Esophagus squamous epithelium (tissue), 4 donors: ENCODE measurements around the gene SYNDIG1L.

Experiments used
- POLR2A ChIP-seq, 4 donors: fragments of 450-650 bp; IDR thresholded peaks; one replicate each; pipeline ENCODE4 v1.6.1; 2017; ENCODE audit warnings: antibody characterized with exemption in 4 of 4, mild to moderate bottlenecking in 4 of 4, moderate library complexity in 3 of 4
- TF ChIP-seq, protein P1 (sequence below), 6 experiments: fragments of 450-650 bp in 4 of 6; fragments of 200-600 bp in 2 of 6; sonication (generic) in 2 of 6; IDR thresholded peaks; one replicate each; pipeline ENCODE4 v1.5.1; 2016 to 2019; ENCODE audit warnings: antibody characterized with exemption in 6 of 6, mild to moderate bottlenecking in 4 of 6, moderate library complexity in 4 of 6

DNA sequence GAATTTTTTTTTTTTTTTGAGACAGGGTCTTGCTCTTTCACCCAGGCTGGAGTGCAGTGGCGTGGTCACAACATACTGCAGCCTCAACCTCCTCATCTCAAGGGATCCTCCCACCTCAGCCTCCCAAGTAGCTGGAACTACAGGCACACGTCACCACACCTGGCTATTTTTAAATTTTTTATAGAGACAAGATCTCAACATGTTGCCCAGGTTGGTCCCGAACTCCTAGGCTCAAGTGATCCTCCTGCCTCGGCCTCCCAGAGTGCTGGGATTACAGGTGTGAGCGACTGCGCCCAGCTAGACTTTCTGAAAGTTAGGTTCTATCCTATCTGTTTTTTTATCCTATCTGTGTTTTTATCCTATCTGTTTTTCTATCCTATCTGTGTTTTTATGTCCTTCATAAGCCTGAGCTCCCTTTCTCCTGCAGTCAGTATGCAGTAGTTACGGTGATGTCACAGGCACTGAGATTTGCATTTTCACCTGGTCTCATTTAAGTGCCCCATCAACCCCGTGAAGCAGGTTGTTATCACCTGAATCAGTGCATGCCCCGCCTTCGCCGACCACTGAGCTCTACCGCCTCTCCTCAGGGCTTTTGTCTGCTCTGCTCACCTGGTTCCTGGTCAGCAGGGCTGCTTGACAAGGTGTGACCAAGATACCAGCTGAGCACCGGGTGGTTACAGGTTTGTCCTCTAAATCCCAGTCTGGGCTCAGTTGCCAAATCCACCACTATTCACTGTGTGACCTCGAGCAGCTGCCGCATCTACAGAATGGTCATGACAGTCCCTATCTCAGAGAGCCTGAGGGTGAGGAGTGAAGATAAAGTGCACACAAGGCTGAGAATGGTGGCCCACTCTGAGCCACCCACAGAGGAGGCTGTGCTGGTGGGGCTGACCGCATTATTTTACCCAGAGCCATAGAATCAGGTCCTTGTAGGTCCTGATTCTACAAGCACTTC, 33.1 kb downstream of the SYNDIG1L start:
- TF ChIP-seq, protein P1, sequence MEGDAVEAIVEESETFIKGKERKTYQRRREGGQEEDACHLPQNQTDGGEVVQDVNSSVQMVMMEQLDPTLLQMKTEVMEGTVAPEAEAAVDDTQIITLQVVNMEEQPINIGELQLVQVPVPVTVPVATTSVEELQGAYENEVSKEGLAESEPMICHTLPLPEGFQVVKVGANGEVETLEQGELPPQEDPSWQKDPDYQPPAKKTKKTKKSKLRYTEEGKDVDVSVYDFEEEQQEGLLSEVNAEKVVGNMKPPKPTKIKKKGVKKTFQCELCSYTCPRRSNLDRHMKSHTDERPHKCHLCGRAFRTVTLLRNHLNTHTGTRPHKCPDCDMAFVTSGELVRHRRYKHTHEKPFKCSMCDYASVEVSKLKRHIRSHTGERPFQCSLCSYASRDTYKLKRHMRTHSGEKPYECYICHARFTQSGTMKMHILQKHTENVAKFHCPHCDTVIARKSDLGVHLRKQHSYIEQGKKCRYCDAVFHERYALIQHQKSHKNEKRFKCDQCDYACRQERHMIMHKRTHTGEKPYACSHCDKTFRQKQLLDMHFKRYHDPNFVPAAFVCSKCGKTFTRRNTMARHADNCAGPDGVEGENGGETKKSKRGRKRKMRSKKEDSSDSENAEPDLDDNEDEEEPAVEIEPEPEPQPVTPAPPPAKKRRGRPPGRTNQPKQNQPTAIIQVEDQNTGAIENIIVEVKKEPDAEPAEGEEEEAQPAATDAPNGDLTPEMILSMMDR (IDR thresholded peaks at IDR 0.05), result no peak
- no peak for TF ChIP-seq POLR2A (IDR thresholded peaks at IDR 0.05)
